NCI-H82 treated with DMSO at 0.1 percent for 48 hours (cell line): ENCODE measurements around the gene CENPE.

Experiments used
- DNase-seq: peaks from one replicate; lab custom pipeline; 2025; ENCODE audit not compliant: unreplicated experiment; lab: John Stamatoyannopoulos, UW

The CENPE gene

GRCh38 chr4:103079621-103080020, 118.5 kb downstream of the CENPE start:
- no peak for DNase-seq

- DNase-seq = no peak
Measured at GRCh38 chr4:103076747-103077347, 121.3 kb downstream of the CENPE start, which contains the start of gene SLC9B2. Gene SLC9B2, minus strand, starts transcription at chr4:103076761. Its CDS starts 9,211 bp downstream, at chr4:103067550.

DNA sequence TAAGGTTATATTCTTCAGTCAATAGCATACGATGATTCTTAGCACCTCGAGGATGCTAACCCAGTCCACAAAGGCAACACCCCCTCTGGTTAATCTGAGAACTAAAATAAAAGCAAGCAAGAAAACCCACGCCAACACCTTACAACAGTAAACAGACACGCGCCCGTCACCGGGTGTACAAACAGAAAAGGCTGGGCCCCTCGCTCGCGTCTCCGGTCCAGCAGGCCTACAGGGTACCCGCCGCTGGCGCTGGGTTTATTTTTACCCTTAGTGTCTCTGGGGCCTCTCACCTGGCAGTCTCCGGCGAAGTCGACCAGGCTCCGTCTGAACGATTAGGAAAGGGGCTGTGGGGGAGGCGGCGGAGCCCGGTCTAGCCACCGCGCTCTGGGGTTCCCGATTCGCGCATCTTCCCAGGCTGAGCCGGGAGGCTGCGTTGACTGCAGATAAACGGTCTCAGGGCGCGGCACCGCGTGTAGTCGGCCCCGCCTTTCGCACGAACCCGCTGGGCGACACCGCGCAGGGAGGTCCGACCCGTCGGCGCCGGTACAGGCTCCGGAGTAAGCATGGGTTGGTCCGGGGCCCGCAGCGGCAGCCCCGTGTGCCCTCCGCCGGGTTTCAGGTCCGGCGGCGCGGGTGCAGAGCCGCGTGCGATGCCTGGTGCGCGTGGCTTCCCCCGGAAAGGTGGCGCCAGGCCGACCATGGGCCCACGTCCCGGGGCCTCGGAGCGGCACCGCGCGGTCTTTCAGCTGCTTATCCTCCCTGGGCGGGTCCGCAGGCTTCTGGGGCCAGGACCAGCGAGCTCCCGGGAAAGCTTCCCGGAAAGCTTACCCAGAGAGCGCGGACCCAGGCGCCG, 122.0 kb downstream of the CENPE start:
- no peak for DNase-seq

- DNase-seq = no peak
Measured at GRCh38 chr4:103075435-103075893, 122.7 kb downstream of the CENPE start.

DNA sequence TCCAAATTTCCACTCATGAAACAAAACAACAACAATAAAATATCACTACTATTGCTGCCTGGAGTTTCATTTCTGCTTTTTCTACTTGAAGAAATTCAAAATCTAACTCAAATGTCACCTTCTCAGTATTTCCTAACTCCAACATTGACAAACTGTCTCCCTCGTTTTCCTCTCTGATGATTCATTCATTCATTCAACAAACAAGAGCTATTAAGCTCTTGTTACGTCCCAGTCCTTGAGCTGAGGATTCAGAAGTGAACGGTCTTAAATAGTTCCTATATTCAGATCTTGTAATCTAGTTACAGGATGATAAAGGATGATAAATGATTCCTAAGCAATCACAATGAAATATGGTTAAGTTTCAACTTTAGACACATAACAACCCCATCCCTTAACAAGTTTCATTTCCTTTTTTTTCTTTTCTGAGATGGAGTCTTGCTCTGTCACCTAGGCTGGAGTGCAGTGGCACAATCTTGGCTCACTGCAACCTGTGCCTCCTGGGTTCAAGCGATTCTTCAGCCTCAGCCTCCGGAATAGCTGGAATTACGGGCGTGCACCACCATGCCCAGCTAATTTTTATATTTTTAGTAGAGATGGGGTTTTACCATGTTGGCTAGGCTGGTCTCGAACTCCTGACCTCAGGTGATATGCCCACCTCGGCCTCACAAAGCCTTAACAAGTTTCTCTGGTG, 123.3 kb downstream of the CENPE start:
- no peak for DNase-seq

DNA sequence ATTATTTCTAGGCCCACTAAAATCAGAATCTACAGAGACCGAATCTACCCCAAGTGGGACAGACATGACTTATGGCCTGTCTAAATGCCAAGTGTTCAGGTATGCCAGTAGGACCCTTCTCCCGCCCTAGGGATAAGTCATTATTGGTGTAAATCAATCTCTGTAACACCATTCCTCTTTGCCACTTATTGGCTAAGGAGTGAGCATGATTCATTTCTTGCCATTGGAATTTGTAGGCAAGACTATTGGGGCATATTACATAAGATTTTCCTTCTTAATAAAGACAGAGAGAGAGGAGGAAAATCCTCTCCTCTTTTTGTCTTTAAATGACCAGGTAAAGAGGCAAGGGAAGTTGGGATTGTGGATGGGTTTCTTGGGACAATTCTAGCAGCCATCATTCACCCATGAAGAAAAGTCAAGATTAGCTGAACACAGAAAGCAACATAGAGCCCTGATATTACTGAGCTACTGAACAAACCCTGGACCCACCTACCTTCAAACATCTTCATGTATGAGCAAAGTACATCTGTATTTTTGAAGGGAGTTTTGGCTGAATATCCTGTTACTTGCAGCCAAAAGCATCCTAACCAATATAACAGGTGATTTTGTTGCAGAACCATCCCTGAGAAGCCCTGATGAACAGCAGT, 124.2 kb downstream of the CENPE start:
- no peak for DNase-seq

DNA sequence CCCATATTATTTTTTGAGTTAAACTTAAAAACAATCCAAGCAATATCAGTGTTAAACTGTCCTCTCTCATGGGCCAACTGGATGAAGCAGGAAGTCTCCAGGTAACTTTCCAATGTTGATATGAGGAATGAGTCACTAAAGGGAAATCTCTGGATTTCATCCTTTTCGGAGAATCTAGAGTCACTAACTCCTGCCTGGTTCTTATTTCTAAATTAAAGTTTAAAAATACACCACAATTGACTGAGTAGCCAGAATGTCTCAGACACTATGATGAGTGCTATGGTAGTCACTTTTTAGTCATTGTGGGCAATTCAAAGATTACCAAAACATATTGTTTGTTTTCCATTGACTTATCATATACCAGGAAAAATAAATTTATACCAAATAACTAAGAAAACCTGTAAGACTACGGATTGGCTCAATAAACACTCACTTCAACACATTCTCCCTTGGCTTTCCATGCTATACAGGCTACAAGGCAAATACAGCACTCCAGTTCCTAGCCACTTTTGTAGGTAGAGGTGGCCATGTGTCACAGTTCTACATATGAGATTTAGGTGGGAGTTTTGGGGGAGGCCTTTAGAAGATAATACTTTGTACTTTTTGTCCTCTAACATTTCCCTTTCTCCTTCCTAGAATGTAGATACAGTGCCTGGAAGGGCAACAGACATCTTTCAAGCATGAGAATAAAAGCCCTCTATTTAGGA, 130.1 kb downstream of the CENPE start:
- DNase-seq = no peak

- DNase-seq = no peak
Measured at GRCh38 chr4:103060453-103061148, 137.5 kb downstream of the CENPE start.
